B cell (primary cell): ENCODE measurements around the gene RDH13. TPM values are rescaled to one million over a fixed set of nuclear protein-coding genes. Genes with fewer than 3 reads are reported as not detected.

Source experiments
- ATAC-seq: fragments of 200-7000 bp; cut with Tn5 transposase; one replicate; pipeline ENCODE4 v1.10.0; 2021; ENCODE audit warnings: low read depth, mild to moderate bottlenecking, moderate number of reproducible peaks, moderate library complexity
- CTCF ChIA-PET: fragments of 350-600 bp; sonication (Branson Sonifier 250); formaldehyde crosslinking; loops from one replicate; lab custom pipeline; 2021; ENCODE audit warnings: antibody characterized with exemption, inconsistent platforms; lab: Charles Lee
- POLR2A ChIA-PET: fragments of 350-600 bp; sonication (Branson Sonifier 250); formaldehyde crosslinking; loops from one replicate; lab custom pipeline; 2021; ENCODE audit warnings: antibody characterized with exemption; lab: Charles Lee
- DNase-seq: peaks from one replicate; pipeline ENCODE4 v3.0.0; 2013
- H2AFZ ChIP-seq: 2 replicates; pipeline ENCODE4 v1.6.1; 2012; ENCODE audit warnings: mild to moderate bottlenecking, low read depth, low read length; ENCODE audit not compliant: insufficient read depth, poor library complexity, severe bottlenecking
- H3K27ac ChIP-seq, 2 donors: 1 replicate in 1 of 2; 2 replicates in 1 of 2; pipeline ENCODE4 v1.5.1; 2012 to 2013; ENCODE audit warnings: low read length in 2 of 2, mild to moderate bottlenecking in 2 of 2, moderate library complexity in 1 of 2
- H3K27me3 ChIP-seq, 4 experiments: fragments of 200-600 bp in 1 of 4; sonication (generic) in 1 of 4; replicated peaks in 1 of 4; 1 replicate in 2 of 4; 2 replicates in 2 of 4; pipeline versions ENCODE4 v1.6.1 to v1.7.0; 2013 to 2016; ENCODE audit warnings: low read length in 3 of 4, mild to moderate bottlenecking in 2 of 4, mixed read lengths in 1 of 4, moderate library complexity in 1 of 4; ENCODE audit not compliant: insufficient read depth in 4 of 4, control insufficient read depth in 3 of 4; ENCODE audit errors: control extremely low read depth in 1 of 4
- H3K36me3 ChIP-seq, 2 experiments: replicated peaks in 1 of 2; 1 replicate in 1 of 2; 2 replicates in 1 of 2; pipeline versions ENCODE4 v1.6.1 to v1.7.1; 2013; ENCODE audit warnings: low read length in 1 of 2; ENCODE audit not compliant: insufficient read depth in 2 of 2, control insufficient read depth in 1 of 2; ENCODE audit errors: control extremely low read depth in 1 of 2, extremely low read depth in 1 of 2
- H3K4me1 ChIP-seq, 2 donors: fragments of 200-600 bp in 1 of 2; sonication (generic) in 1 of 2; 1 replicate in 1 of 2; 2 replicates in 1 of 2; pipeline versions ENCODE4 v1.5.1 to v1.6.1; 2013 to 2017; ENCODE audit warnings: low read length in 2 of 2; ENCODE audit not compliant: control insufficient read depth in 2 of 2, insufficient read depth in 2 of 2
- H3K4me2 ChIP-seq: replicated peaks from 2 replicates; pipeline ENCODE3; 2012; ENCODE audit warnings: mild to moderate bottlenecking, low read depth, low read length; ENCODE audit not compliant: poor library complexity, severe bottlenecking
- H3K4me3 ChIP-seq, 5 experiments: fragments of 200-600 bp in 1 of 5; sonication (generic) in 1 of 5; 1 replicate in 3 of 5; 2 replicates in 2 of 5; pipeline versions ENCODE4 v1.5.1 to v1.7.0; 2011 to 2016; ENCODE audit warnings: low read length in 4 of 5, mild to moderate bottlenecking in 4 of 5, low read depth in 2 of 5, control low read depth in 1 of 5, moderate library complexity in 1 of 5; ENCODE audit not compliant: insufficient read depth in 1 of 5; ENCODE audit errors: control extremely low read depth in 1 of 5, extremely low read depth in 1 of 5
- H3K79me2 ChIP-seq: fragments of 200-600 bp; sonication (generic); one replicate; pipeline ENCODE4 v1.6.0; 2016; ENCODE audit warnings: low read length; ENCODE audit not compliant: control insufficient read depth, insufficient read depth
- H3K9ac ChIP-seq: fragments of 200-600 bp; sonication (generic); 2 replicates; pipeline ENCODE4 v1.6.1; 2017; ENCODE audit warnings: mild to moderate bottlenecking, low read length, moderate library complexity
- H3K9me3 ChIP-seq, 3 donors: one replicate each; pipeline versions ENCODE4 v1.6.1 to v1.7.1; 2013; ENCODE audit warnings: low read length in 2 of 3; ENCODE audit not compliant: control insufficient read depth in 2 of 3, insufficient read depth in 1 of 3; ENCODE audit errors: control extremely low read depth in 1 of 3
- H4K20me1 ChIP-seq: 2 replicates; pipeline ENCODE4 v1.6.0; 2012; ENCODE audit warnings: mild to moderate bottlenecking, low read length; ENCODE audit not compliant: insufficient read depth, control insufficient read depth, poor library complexity, severe bottlenecking
- H3K27ac Mint-ChIP-seq: one replicate; pipeline ENCODE4 v1.8.0; 2021; ENCODE audit warnings: mixed read lengths
- H3K27me3 Mint-ChIP-seq: one replicate; pipeline ENCODE4 v1.8.0; 2021; ENCODE audit warnings: mixed read lengths
- H3K4me1 Mint-ChIP-seq: one replicate; pipeline ENCODE4 v1.8.0; 2021; ENCODE audit warnings: mixed read lengths
- H3K4me3 Mint-ChIP-seq: one replicate; pipeline ENCODE4 v1.8.0; 2021; ENCODE audit warnings: mixed read lengths
- H3K9me3 Mint-ChIP-seq: one replicate; pipeline ENCODE4 v1.8.0; 2022; ENCODE audit warnings: mixed read lengths; ENCODE audit not compliant: insufficient read depth
- EZH2 ChIP-seq: IDR thresholded peaks from 2 replicates; pipeline ENCODE4 v1.6.1; 2012; ENCODE audit warnings: borderline replicate concordance, low read depth, mild to moderate bottlenecking, moderate library complexity, low read length; ENCODE audit not compliant: insufficient read depth, poor library complexity, severe bottlenecking
- whole genome bisulfite sequencing: methylation state at CpG from one replicate; pipeline ENCODE4 v1.1.5; 2013; ENCODE audit warnings: missing lambda C conversion rate; ENCODE audit not compliant: insufficient coverage; 5-methylcytosine and 5-hydroxymethylcytosine counted together
- intact Hi-C: fragments of 100-400 bp; cut with micrococcal nuclease; formaldehyde crosslinking; loops from one replicate; pipeline ENCODE4 v1.10.0; 2022
- polyA plus RNA-seq: library from polyadenylated mRNA; depleted of rRNA; stranded (reverse); fragments of >200 nt; gene quantifications from 2 replicates; pipeline ENCODE4 v1.2.3, GENCODE V29; 2012
- total RNA-seq, 2 donors: library from RNA; stranded (reverse); fragments of 120-200 nt in 1 of 2; gene quantifications; 1 replicate in 1 of 2; 2 replicates in 1 of 2; pipeline versions ENCODE4 v1.2.3 to v1.2.4, GENCODE V29; 2013 to 2022
- TF ChIP-seq, protein P1 (sequence below): fragments of 200-600 bp; IDR thresholded peaks from one replicate; pipeline ENCODE4 v1.8.0; 2022; ENCODE audit warnings: antibody characterized with exemption, mild to moderate bottlenecking

Gene RDH13
- total and polyA plus RNA-seq, 2 donors (not counting 1 experiment from before 2014, with no cell fraction given) = 17.5 to 20.4 TPM

GRCh38 chr19:55080968-55081769, 18.2 kb upstream of the RDH13 start:
- Mint-ChIP-seq H3K27ac (peak overlapping the region; percentile 37), H3K4me3 (peak overlapping the region; percentile 88)
- POLR2A ChIA-PET = interaction anchor here (0.6 kb wide), 1 partner anchor 312 kb away, joined by 5 read pairs; no protein-coding TSS in a partner anchor

More at GRCh38 chr19:55080968-55081769, 18.2 kb upstream of the RDH13 start:
- peaks cover 0 to 82% (median 26%) of the 10 kb centered on the region in 4 experiments for H3K27me3 ChIP-seq
- H3K4me1 Mint-ChIP-seq = peaks cover 33% of the 10 kb centered on the region
- H3K27me3 Mint-ChIP-seq = peaks cover 64% of the 10 kb centered on the region
- intact Hi-C loops = loop anchor here (1.0 kb wide), 1 partner anchor 18 kb away; the partner anchor contains the start of gene RDH13
- TF ChIP-seq EZH2 = no peak
- TF ChIP-seq, protein P1, sequence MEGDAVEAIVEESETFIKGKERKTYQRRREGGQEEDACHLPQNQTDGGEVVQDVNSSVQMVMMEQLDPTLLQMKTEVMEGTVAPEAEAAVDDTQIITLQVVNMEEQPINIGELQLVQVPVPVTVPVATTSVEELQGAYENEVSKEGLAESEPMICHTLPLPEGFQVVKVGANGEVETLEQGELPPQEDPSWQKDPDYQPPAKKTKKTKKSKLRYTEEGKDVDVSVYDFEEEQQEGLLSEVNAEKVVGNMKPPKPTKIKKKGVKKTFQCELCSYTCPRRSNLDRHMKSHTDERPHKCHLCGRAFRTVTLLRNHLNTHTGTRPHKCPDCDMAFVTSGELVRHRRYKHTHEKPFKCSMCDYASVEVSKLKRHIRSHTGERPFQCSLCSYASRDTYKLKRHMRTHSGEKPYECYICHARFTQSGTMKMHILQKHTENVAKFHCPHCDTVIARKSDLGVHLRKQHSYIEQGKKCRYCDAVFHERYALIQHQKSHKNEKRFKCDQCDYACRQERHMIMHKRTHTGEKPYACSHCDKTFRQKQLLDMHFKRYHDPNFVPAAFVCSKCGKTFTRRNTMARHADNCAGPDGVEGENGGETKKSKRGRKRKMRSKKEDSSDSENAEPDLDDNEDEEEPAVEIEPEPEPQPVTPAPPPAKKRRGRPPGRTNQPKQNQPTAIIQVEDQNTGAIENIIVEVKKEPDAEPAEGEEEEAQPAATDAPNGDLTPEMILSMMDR = no peak
- peak; percentile 86 for ATAC-seq
- peak overlapping the region; percentile 96 for H3K4me2 ChIP-seq
- H3K79me2 ChIP-seq = no peaks in the 10 kb centered on the region
- no peaks in the 10 kb centered on the region for H3K36me3 ChIP-seq
- peak overlapping the region; percentile 73 for H2AFZ ChIP-seq
- no peak overlapping the region for H3K27ac ChIP-seq
- peak overlapping the region; percentile 65 for H3K9ac ChIP-seq
- peak; percentile 91 for DNase-seq
- H3K9me3 ChIP-seq = peaks cover 0 to 49% (median 4%) of the 10 kb centered on the region in 3 donors
- no peaks in the 10 kb centered on the region for H4K20me1 ChIP-seq
- WGBS = 1% methylated on average over 55 of the region's 60 CpGs
- peaks cover 30% of the 10 kb centered on the region in 2 donors for H3K4me1 ChIP-seq
- peaks cover 7% of the 10 kb centered on the region for H3K9me3 Mint-ChIP-seq
- CTCF ChIA-PET = no interaction called here
- peak overlapping the region in 4 of 5 experiments; percentile 39 to 84 (median 59) for H3K4me3 ChIP-seq
